GM18868 (cell line): ENCODE data around the gene HFE.
"Not testable (repeated sequence)": the region's sequence is repeated elsewhere in the genome, so short reads cannot be mapped to it uniquely, and the experiment has no call there.

Experiments used
- ATAC-seq: cut with Tn5 transposase; IDR thresholded peaks from one replicate; pipeline ENCODE4 v1.9.1; 2021; ENCODE audit warnings: mild to moderate bottlenecking, moderate library complexity; ENCODE audit not compliant: unreplicated experiment

HFE gene

GRCh38 chr6:26058477-26059033 is 28.7 kb upstream of the HFE start:
- not testable (repeated sequence) for ATAC-seq

GRCh38 chr6:26059941-26060340 is 27.3 kb upstream of the HFE start:
- ATAC-seq = no peak

- ATAC-seq = peak; percentile 38
These were observed 22.5 kb upstream of the HFE start for GRCh38 chr6:26064619-26065257.

- peak; percentile 87 for ATAC-seq
These were observed 21.3 kb upstream of the HFE start for GRCh38 chr6:26065952-26066380.

- ATAC-seq = no peak
These were observed 19.9 kb upstream of the HFE start for GRCh38 chr6:26067367-26067766.

- ATAC-seq = no peak
These were observed 19.2 kb upstream of the HFE start for GRCh38 chr6:26068036-26068435.

- no peak for ATAC-seq
These were observed 16.1 kb upstream of the HFE start for GRCh38 chr6:26071135-26071534.

- ATAC-seq = no peak
These were observed 12.0 kb upstream of the HFE start for GRCh38 chr6:26075063-26075717.

- ATAC-seq = not testable (repeated sequence)
These were observed 9.2 kb upstream of the HFE start for GRCh38 chr6:26078066-26078465.

- not testable (repeated sequence) for ATAC-seq
These were observed 6.1 kb upstream of the HFE start for GRCh38 chr6:26081096-26081495.

- no peak for ATAC-seq
These were observed 1.0 kb upstream of the HFE start for GRCh38 chr6:26086211-26086610.

- no peak for ATAC-seq
These were observed 1.1 kb downstream of the HFE start for GRCh38 chr6:26088344-26088743.

- no peak for ATAC-seq
These were observed 2.0 kb downstream of the HFE start for GRCh38 chr6:26089272-26089671.

- no peak for ATAC-seq
These were observed 5.2 kb downstream of the HFE start for GRCh38 chr6:26092443-26092842.

GRCh38 chr6:26094036-26094435 is 6.8 kb downstream of the HFE start:
- no peak for ATAC-seq

- no peak for ATAC-seq
These were observed 10.1 kb downstream of the HFE start for GRCh38 chr6:26097268-26097875.

- peak; percentile 81 for ATAC-seq
These were observed 16.0 kb downstream of the HFE start for GRCh38 chr6:26103141-26103769.

GRCh38 chr6:26103770-26104456 is 16.7 kb downstream of the HFE start:
- peak; percentile 89 for ATAC-seq

GRCh38 chr6:26104457-26105108 is 17.4 kb downstream of the HFE start:
- no peak for ATAC-seq

GRCh38 chr6:26105109-26105730 is 18.0 kb downstream of the HFE start:
- no peak for ATAC-seq
